D721Med (cell line): ENCODE data around the gene NEUROD2.

Experiments used
- DNase-seq: peaks from one replicate; pipeline ENCODE4 v3.0.0; 2011; ENCODE audit warnings: low spot score; ENCODE audit not compliant: insufficient read length
- FAIRE-seq: peaks from 2 replicates; lab custom pipeline; 2011; peaks lifted over from hg19 to GRCh38; lab: Jason Lieb, UNC
- TF ChIP-seq, protein P1 (sequence below): IDR thresholded peaks from 2 replicates; pipeline ENCODE4 v1.5.1; 2012; ENCODE audit warnings: mild to moderate bottlenecking, control low read depth; ENCODE audit not compliant: insufficient read depth; ENCODE audit errors: missing control alignments

Gene NEUROD2

DNA sequence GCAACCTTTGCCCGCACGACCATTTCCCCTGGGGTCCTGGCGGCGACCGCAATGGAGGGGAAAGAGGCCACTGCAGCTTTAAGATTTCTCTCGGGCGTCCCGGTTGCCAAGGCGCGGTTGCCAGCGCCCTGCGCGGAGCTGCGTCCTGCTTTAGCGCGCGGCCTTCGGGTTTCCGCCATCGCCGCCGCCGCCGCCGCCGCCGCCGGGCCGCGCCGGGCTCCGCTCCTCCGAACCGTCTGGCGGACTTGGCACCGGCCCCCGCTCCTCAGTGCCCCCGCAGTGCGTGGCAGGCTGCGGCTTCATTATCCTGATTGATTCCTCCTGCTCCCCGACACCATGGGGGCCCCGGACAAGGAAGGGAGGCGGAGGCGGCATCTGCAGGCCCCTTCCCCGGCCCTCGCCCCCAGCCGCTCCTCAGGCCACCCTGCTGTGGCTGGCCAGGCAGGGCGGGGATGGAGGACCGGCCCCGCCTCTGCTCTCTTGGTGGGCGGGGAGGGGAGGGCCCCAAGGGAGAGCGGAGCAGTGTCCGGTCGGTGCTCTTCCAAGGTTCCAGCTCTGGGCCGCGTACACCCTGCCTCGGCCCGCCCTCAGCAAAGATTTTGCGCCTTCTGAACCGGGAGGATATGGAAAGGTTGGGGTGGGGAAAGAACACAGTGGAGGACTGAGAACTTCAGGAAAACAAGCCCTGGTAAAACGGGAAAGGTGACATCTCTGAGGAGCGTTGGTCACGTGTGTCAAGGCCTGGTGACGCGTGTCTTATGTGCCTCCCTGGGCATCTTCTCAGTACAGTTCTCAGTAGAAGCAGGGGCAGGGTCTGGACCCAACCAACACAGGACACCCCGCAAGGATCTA lies 34.0 kb downstream of the NEUROD2 start:
- TF ChIP-seq, protein P1, sequence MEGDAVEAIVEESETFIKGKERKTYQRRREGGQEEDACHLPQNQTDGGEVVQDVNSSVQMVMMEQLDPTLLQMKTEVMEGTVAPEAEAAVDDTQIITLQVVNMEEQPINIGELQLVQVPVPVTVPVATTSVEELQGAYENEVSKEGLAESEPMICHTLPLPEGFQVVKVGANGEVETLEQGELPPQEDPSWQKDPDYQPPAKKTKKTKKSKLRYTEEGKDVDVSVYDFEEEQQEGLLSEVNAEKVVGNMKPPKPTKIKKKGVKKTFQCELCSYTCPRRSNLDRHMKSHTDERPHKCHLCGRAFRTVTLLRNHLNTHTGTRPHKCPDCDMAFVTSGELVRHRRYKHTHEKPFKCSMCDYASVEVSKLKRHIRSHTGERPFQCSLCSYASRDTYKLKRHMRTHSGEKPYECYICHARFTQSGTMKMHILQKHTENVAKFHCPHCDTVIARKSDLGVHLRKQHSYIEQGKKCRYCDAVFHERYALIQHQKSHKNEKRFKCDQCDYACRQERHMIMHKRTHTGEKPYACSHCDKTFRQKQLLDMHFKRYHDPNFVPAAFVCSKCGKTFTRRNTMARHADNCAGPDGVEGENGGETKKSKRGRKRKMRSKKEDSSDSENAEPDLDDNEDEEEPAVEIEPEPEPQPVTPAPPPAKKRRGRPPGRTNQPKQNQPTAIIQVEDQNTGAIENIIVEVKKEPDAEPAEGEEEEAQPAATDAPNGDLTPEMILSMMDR: no peak
- FAIRE-seq: no peak
- DNase-seq: peak; percentile 60

DNA sequence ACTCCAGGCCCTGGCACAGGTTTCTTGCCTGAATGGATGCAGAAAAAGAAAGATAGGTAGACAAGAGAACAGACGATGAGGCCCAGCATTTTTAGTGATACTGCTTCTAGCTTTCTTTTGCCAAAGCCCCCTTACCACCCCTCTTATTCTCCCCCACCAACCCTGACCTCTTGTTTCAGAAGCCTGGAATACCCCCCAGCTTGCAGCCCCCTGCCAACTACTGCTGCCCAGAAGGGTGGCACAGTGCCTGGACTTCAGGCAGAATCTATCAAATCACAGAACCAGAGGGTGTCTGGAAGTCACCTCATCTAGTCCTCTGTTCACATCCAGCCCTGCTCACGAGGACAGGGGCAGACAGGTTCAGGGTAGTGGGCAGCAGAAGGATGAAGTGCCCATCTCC lies 35.6 kb downstream of the NEUROD2 start:
- no peak for FAIRE-seq
- DNase-seq: no peak
- TF ChIP-seq, protein P1: no peak

DNA sequence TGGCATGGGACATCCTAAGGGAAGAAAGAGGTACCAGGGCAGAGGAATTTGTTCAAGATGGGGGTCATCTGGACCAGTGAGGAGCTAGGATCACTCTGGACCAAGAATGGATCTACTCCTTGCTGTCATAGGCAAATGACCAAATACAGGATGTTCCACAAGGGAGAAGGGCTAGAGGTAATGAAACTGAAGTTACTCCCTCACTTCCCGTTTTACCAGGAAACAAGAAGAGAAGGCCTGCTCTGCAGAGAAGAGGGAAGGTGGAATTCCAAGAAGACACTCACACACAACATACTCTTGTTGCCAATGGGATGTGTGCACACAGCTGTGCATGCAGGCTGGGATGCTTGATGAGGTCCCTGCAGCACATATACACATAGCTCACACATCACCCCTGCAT lies 38.6 kb downstream of the NEUROD2 start:
- no peak for FAIRE-seq
- no peak for DNase-seq
- TF ChIP-seq, protein P1: no peak

DNA sequence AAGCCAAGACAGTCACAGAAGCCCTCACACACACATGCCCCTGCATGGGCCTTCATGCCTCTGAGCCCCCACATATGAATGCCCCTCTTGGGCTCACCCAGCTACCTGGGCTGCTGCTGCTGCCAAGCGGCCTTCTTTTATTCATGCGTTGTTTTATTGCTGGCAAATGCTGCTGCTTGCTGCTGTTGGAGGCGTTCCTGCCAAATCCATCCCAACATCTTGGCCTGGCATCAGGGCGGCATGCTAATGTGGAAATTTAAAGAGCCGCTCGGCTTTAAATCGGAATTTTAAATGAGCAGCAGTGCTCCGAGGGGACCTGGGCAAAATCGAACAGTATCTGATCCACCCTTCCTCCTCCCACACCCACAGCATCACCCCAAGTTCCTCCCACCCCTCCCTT lies 39.0 kb downstream of the NEUROD2 start:
- DNase-seq (no peak), FAIRE-seq (no peak)
- TF ChIP-seq, protein P1: no peak

DNA sequence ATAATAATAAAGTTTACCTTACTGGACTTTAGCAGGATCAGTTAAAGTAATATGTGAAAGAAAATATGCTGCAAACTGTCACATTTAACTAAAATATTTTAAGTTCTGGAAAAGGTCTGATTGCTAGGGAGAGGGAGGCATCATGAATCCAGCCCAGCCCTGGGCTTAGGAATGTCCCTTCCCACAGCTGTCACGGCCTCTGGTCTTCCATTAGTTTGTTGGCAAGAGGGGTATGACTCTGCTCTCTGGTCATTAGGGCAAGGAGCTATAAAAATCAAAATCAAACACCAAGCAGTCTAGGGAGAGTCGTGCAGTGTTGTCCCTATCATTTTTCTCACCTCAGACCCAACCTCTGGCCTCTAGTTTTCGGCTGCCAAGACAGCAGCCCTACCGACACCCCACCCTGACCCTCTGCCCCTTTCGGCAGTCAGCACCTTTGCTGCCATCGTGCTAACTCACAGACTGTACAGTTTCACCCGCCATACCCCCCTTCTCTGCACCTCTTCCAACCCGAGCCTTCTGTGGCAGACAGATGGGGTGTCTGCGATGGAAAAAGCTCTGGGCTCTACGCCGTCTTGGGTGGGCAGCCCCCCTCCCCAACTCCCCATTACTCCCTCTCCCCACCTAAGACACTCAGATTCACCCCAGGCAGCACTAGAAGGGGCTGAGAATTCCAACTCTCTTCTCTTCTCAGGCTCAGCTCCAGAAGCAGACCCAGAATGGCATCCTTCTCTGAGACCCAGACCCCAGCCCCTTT lies 41.4 kb downstream of the NEUROD2 start:
- no peak for FAIRE-seq
- no peak for DNase-seq
- TF ChIP-seq, protein P1: no peak

DNA sequence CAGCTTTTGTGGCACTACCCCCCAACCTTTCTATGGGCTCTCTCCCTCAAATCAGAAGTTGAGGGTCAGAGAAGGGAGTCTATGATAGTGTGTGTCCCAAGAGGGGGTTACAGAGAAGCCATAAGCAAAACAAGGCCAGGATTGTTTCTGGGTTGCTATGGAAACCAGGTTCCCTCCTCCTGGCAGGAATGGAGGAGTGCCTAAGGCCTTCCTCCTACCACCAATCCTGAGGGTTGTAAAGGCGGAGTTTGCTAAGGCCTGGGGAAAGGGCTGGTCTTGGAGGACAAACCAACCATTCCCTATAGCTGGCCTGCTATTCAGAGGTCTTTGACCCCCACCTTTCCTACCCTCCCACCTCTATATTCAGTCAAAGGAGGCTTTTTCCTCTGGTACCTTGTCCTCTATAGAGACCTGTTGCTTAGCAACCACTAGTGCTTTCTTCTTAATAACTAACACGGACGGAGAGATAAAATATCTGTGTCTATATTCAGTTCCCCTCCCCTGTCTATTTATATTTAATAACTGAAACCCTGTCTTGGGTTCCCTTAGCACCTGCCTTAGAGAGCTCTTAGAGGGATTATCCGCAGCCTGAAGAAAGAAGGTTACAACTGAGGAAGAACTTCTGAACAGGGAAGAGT lies 43.4 kb downstream of the NEUROD2 start:
- DNase-seq: no peak
- no peak for FAIRE-seq
- TF ChIP-seq, protein P1: no peak

DNA sequence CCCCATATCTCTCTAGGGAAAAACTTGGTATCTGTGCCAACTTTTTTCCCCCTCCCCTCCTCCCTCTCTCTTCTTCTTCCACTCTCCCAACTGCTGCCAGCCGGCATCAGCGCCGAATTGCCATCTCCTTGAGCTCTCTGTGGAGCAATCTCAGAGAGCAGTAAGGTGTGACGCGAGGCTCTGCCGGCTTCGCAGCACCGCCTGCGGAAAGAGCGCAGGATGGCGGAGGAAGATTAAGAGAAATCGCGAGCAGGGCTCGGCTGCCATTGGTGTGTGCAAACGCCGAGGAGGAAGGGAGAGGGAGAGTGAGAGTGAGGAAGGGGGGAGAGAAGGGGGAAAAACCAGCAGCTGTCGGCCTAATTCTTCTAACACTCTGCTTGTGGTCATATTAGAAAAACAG lies 44.2 kb downstream of the NEUROD2 start:
- TF ChIP-seq, protein P1: peak; percentile 4
- DNase-seq (peak; percentile 65), FAIRE-seq (no peak)
